OCI-LY3 (cell line): ENCODE measurements around the gene ISY1.

Source experiments
- EZH2phosphoT487 ChIP-seq: fragments of 200-600 bp; shearing (Covaris generic); IDR thresholded peaks from 2 replicates; pipeline ENCODE4 v1.6.1; 2018; ENCODE audit warnings: antibody characterized with exemption, mixed run types, low read depth
- TF ChIP-seq, protein P1 (sequence below): fragments of 200-600, 300-600 bp; sonication (generic); IDR thresholded peaks from 2 replicates; pipeline ENCODE4 v1.5.1; 2014; ENCODE audit warnings: antibody characterized with exemption, low read length, low read depth

DNA sequence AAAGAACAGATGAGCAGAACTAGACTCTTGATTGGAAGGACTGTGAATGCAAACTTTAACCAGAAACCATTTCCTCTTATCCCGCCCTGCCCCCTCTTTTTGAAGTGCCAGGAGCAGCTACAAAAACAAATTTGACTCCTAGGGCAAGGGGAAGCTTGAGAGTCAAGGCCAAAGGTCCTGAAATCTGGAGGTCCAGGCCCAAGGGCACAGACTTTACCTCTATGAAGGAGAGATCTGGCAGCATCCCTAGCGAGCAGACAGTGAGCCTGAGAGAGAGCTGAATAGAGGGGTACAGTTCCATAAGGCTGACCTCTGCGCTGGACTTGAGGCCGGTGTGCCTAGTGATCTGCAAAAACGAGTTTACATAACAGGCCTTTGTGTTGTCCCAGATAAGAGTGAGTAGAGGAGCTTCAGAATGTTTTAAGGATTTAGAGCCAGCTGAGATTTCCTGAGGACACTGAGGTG, 44.3 kb downstream of the ISY1 start:
- TF ChIP-seq, protein P1, sequence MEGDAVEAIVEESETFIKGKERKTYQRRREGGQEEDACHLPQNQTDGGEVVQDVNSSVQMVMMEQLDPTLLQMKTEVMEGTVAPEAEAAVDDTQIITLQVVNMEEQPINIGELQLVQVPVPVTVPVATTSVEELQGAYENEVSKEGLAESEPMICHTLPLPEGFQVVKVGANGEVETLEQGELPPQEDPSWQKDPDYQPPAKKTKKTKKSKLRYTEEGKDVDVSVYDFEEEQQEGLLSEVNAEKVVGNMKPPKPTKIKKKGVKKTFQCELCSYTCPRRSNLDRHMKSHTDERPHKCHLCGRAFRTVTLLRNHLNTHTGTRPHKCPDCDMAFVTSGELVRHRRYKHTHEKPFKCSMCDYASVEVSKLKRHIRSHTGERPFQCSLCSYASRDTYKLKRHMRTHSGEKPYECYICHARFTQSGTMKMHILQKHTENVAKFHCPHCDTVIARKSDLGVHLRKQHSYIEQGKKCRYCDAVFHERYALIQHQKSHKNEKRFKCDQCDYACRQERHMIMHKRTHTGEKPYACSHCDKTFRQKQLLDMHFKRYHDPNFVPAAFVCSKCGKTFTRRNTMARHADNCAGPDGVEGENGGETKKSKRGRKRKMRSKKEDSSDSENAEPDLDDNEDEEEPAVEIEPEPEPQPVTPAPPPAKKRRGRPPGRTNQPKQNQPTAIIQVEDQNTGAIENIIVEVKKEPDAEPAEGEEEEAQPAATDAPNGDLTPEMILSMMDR: no peak
- TF ChIP-seq EZH2phosphoT487: no peak
